ENCODE data around the gene HNRNPD. TPM values are rescaled to one million over a fixed set of nuclear protein-coding genes. Genes with fewer than 3 reads are reported as not detected.

Gene HNRNPD
- total and polyA plus RNA-seq, 2 of the 13 experiments (the other 11 are each of a cell fraction or from before 2014, with no cell fraction given) = 64.0 to 69.7 TPM

DNA sequence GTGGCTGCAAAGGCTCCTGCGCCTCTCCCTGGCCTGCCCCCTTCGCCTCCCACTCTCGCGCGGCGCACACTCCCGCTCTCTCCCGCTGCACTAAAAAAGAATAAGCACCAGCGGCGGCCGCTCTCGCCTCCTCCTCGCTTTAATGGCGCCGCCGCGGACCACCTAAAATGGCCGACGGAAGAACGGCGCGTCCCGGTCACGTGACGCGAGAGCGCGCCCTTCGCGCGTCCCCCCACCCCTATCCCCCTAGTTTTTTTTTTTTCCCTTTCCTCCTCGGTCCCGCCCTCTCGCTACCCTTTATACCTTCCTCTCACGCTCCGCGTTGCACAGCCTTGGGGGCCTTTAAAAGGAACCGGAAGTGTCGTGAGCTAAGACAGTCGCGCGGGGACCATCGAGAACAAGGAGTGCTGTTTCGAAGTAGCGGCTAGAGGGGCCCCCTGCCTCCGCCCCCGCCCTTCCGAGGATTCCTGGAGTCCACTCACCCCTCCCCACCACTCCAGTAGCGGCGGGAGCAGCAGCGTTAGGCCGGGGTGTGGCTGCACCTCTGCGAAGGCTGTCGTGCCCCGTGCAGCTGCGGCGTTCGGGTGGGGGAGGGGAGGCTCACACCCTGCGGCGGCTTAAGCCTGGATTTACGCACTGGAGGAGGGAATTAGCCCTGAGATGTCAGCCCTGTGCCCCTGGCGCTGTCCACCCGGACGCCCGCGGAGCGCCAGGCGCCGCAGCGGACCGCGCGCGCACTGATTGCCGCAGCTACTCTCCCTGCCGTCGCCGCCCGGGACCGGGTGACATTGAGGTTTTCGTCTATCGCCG, at the start of gene HNRNPD (continued):
- TF ChIP-seq, protein P1, sequence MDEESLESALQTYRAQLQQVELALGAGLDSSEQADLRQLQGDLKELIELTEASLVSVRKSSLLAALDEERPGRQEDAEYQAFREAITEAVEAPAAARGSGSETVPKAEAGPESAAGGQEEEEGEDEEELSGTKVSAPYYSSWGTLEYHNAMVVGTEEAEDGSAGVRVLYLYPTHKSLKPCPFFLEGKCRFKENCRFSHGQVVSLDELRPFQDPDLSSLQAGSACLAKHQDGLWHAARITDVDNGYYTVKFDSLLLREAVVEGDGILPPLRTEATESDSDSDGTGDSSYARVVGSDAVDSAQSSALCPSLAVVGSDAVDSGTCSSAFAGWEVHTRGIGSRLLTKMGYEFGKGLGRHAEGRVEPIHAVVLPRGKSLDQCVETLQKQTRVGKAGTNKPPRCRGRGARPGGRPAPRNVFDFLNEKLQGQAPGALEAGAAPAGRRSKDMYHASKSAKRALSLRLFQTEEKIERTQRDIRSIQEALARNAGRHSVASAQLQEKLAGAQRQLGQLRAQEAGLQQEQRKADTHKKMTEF (CRISPR knock-in tag; IDR thresholded peaks at IDR 0.05) = peak; percentile 97
- TF ChIP-seq ZZZ3 (CRISPR knock-in tag; IDR thresholded peaks at IDR 0.05; ENCODE audit: borderline replicate concordance) (peak; percentile 83; the same call in 1 of the 2 replicates), ZNF720 (CRISPR knock-in tag; IDR thresholded peaks at IDR 0.05) (no peak), RXRA (CRISPR knock-in tag; IDR thresholded peaks at IDR 0.05) (peak; percentile 81), TCF12 (IDR thresholded peaks at IDR 0.05) (no peak), TCF12 (CRISPR knock-in tag; IDR thresholded peaks at IDR 0.05) (peak; percentile 61), ARNT2 (CRISPR knock-in tag; IDR thresholded peaks at IDR 0.05; ENCODE audit: low read depth) (peak; percentile 86; the same call in 1 of the 2 replicates), ZNF460 (CRISPR knock-in tag; IDR thresholded peaks at IDR 0.05; ENCODE audit: borderline replicate concordance) (no peak), ZC3H4 (CRISPR knock-in tag; IDR thresholded peaks at IDR 0.05; ENCODE audit: borderline replicate concordance) (no peak), ESRRA (CRISPR knock-in tag; IDR thresholded peaks at IDR 0.05; ENCODE audit: low read depth) (peak; percentile 33), SOX5 (CRISPR knock-in tag; IDR thresholded peaks at IDR 0.05; ENCODE audit: borderline replicate concordance) (peak; percentile 69), ZNF121 (CRISPR knock-in tag; IDR thresholded peaks at IDR 0.05) (peak; percentile 89), FOXC1 (CRISPR knock-in tag; IDR thresholded peaks at IDR 0.05; ENCODE audit: borderline replicate concordance) (0 out of 2 replicates have a peak, but pooled peaks have one; percentile 45), CCAR2 (optimal IDR thresholded peaks at IDR 0.05; ENCODE audit: low read depth, low read length) (peak; percentile 63), NFIB (CRISPR knock-in tag; IDR thresholded peaks at IDR 0.05; ENCODE audit: borderline replicate concordance) (no peak), KDM2A (CRISPR knock-in tag; IDR thresholded peaks at IDR 0.05; ENCODE audit: borderline replicate concordance, low read depth) (peak; percentile 91), NR2F6 (IDR thresholded peaks at IDR 0.05) (no peak), NR2F6 (CRISPR knock-in tag; IDR thresholded peaks at IDR 0.05) (peak; percentile 56), NR2F2 (IDR thresholded peaks at IDR 0.05; ENCODE audit: borderline replicate concordance, low read depth) (peak; percentile 15; the same call in 1 of the 2 replicates), RFXAP (CRISPR knock-in tag; IDR thresholded peaks at IDR 0.05; ENCODE audit: borderline replicate concordance) (peak; percentile 76; the same call in 1 of the 2 replicates)
- TF ChIP-seq, protein P2, sequence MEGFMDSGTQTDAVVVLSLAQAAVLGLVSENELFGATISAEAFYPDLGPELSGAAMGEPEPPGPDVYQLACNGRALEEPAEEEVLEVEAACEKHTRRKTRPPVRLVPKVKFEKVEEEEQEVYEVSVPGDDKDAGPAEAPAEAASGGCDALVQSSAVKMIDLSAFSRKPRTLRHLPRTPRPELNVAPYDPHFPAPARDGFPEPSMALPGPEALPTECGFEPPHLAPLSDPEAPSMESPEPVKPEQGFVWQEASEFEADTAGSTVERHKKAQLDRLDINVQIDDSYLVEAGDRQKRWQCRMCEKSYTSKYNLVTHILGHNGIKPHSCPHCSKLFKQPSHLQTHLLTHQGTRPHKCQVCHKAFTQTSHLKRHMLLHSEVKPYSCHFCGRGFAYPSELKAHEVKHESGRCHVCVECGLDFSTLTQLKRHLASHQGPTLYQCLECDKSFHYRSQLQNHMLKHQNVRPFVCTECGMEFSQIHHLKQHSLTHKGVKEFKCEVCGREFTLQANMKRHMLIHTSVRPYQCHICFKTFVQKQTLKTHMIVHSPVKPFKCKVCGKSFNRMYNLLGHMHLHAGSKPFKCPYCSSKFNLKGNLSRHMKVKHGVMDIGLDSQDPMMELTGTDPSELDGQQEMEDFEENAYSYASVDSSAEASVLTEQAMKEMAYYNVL (CRISPR knock-in tag; IDR thresholded peaks at IDR 0.05; ENCODE audit: borderline replicate concordance) = peak; percentile 66; the same call in 1 of the 2 replicates
- TF ChIP-seq, protein P3, sequence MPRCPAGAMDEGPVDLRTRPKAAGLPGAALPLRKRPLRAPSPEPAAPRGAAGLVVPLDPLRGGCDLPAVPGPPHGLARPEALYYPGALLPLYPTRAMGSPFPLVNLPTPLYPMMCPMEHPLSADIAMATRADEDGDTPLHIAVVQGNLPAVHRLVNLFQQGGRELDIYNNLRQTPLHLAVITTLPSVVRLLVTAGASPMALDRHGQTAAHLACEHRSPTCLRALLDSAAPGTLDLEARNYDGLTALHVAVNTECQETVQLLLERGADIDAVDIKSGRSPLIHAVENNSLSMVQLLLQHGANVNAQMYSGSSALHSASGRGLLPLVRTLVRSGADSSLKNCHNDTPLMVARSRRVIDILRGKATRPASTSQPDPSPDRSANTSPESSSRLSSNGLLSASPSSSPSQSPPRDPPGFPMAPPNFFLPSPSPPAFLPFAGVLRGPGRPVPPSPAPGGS (CRISPR knock-in tag; IDR thresholded peaks at IDR 0.05) = no peak
- TF ChIP-seq, protein P4, sequence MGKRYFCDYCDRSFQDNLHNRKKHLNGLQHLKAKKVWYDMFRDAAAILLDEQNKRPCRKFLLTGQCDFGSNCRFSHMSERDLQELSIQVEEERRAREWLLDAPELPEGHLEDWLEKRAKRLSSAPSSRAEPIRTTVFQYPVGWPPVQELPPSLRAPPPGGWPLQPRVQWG (CRISPR knock-in tag; IDR thresholded peaks at IDR 0.05; ENCODE audit: borderline replicate concordance, low read depth) = no peak
- TF ChIP-seq, protein P5, sequence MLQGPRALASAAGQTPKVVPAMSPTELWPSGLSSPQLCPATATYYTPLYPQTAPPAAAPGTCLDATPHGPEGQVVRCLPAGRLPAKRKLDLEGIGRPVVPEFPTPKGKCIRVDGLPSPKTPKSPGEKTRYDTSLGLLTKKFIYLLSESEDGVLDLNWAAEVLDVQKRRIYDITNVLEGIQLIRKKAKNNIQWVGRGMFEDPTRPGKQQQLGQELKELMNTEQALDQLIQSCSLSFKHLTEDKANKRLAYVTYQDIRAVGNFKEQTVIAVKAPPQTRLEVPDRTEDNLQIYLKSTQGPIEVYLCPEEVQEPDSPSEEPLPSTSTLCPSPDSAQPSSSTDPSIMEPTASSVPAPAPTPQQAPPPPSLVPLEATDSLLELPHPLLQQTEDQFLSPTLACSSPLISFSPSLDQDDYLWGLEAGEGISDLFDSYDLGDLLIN (CRISPR knock-in tag; IDR thresholded peaks at IDR 0.05; ENCODE audit: borderline replicate concordance) = no peak

All from HepG2 (cell line).